Measurements from ENCODE around the gene ZNF18. TPM values are rescaled to one million over a fixed set of nuclear protein-coding genes. Genes with fewer than 3 reads are reported as not detected.

Gene ZNF18
- 6.8 and 7.6 TPM in 2 replicates for total RNA-seq

DNA sequence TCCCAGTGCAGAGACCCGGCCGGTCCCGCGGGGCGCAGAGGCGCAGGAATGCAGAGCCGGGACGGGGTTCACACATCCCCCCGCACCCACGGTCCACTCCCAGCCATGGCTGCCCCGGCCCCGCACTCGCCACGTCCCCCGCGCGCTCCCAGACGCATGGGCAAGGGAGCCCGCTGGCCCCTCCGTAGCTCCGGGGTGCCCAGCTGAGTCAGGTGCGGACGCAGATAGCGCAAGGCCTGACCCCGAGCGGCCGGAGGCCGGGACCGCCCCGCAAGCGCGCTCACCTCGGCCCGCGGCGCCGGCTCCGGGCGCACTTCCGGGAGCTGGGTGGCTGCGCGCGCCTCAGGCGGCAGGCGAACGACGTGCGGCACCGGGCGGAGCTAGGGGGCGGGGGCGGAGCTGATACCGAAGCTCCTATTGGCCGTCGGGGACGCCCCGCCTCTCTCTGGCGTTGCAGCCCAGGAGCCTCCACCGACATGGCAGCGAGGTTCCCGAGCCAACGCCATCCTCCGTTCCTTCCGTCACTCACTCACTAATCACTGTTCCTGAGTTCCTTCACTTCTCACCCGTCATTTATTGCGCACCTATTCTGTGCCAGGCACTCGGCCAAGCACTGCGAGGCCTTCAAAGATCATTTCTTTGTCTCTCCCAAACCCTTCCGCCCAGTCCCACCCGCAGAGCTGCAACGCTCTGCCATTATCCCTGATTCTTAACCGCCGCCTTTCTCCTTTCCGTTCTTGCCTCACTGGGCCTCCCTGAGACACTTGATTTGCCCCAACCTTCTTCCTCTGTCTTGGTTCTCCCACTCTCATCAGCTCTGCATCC is at the start of gene ZNF18:
Gene ZNF18 (minus strand): TSS at position 329 of the 825 bp plus-strand sequence. CDS start 4,646 bp downstream, outside the sequence.

DNA sequence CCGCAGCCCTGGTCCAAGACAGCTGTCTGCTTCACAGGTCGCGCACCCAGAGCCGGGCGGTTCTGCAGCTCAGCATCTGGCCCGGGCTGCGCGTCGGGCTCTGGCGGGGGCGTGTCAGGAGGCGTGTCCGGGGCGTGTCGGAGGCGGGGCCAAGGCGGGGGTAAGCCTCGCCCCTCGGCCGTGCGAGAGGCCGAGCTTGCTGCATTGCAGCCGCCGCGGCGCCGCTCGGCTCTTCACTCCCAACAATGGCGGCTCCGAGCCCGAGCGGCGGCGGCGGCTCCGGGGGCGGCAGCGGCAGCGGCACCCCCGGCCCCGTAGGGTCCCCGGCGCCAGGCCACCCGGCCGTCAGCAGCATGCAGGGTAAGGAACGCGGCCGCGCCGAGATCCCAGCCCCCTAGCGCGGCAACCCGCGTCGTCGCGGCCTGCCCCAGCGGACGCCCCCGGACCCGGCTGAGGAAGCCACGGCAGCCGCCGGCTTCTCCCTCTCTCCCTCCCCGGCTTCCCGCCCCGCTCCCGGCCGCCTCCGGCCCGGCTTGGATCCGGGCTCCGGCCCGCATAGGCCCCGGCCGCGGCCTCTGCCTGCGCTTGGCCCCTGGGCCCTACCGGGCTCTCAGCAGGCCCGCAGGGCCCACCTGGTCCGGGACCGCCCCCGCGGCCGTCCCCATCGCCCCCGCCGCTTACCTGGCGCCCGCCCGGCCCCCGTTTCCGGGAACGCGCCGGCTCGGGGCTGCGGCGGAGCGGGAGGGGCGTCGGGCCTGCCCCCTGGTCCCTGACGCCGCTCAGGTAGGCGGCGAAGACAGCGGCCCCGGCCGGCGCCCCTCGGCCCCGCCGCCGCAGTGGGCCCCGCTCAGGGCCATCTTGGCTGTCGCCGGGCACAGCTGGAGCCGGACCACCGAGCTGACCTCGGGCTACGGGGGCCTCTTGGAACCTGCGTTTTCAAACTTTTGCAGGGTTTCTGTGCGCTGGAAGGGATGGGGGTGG is 23.7 kb upstream of the ZNF18 start, which contains the start of gene MAP2K4:
Gene MAP2K4 (plus strand): TSS at position 236 of the 981 bp plus-strand sequence. CDS start 10 bp downstream, at position 246.

Other genes starting within 250 kb of the ZNF18 start
- 22.7 and 29.0 TPM in 2 replicates for gene MAP2K4, start 23.4 kb upstream of the ZNF18 start, total RNA-seq

All from epithelial cell of umbilical artery (primary cell).